Renal cortical epithelial cell (primary cell): ENCODE results near the gene RNU5B-1. TPM values are rescaled to one million over a fixed set of nuclear protein-coding genes. Genes with fewer than 3 reads are reported as not detected.

ENCODE experiments used
- DNase-seq: peaks from one replicate; pipeline ENCODE4 v3.0.0-alpha.2; 2011; ENCODE audit warnings: low read depth
- total RNA-seq: library from RNA; depleted of rRNA; stranded (reverse); fragments of >200 nt; gene quantifications from 2 replicates; pipeline ENCODE4 v1.2.3, GENCODE V29; 2014

RNU5B-1 gene
- total RNA-seq, 1 donor from 2014 or later: not detected

- DNase-seq: no peak
Measured at GRCh38 chr15:65289261-65289854, 15.1 kb upstream of the RNU5B-1 start.

- no peak for DNase-seq
Measured at GRCh38 chr15:65290228-65290627, 14.2 kb upstream of the RNU5B-1 start.

- DNase-seq: no peak
Measured at GRCh38 chr15:65292938-65293518, 11.4 kb upstream of the RNU5B-1 start.

- DNase-seq: no peak
Measured at GRCh38 chr15:65298731-65299130, 5.7 kb upstream of the RNU5B-1 start.

GRCh38 chr15:65300924-65301441 lies 3.5 kb upstream of the RNU5B-1 start:
- DNase-seq: no peak

- no peak for DNase-seq
Measured at GRCh38 chr15:65302061-65302460, 2.4 kb upstream of the RNU5B-1 start.

GRCh38 chr15:65303687-65304380 lies 643 bp upstream of the RNU5B-1 start:
- peak; percentile 56 for DNase-seq

GRCh38 chr15:65305150-65305758 lies 777 bp downstream of the RNU5B-1 start:
- DNase-seq: no peak

GRCh38 chr15:65305776-65306175 lies 1.3 kb downstream of the RNU5B-1 start:
- DNase-seq: no peak

GRCh38 chr15:65306551-65306950 lies 2.1 kb downstream of the RNU5B-1 start:
- DNase-seq: no peak

GRCh38 chr15:65307978-65308377 lies 3.5 kb downstream of the RNU5B-1 start:
- no peak for DNase-seq

- DNase-seq: no peak
Measured at GRCh38 chr15:65309882-65310418, 5.5 kb downstream of the RNU5B-1 start.

GRCh38 chr15:65310431-65311137 lies 6.1 kb downstream of the RNU5B-1 start:
- no peak for DNase-seq

GRCh38 chr15:65311760-65312159 lies 7.3 kb downstream of the RNU5B-1 start:
- DNase-seq: no peak

- peak; percentile 66 for DNase-seq
Measured at GRCh38 chr15:65312400-65312916, 8.0 kb downstream of the RNU5B-1 start.

GRCh38 chr15:65318870-65319356 lies 14.4 kb downstream of the RNU5B-1 start:
- peak; percentile 56 for DNase-seq

- no peak for DNase-seq
Measured at GRCh38 chr15:65323071-65323511, 18.6 kb downstream of the RNU5B-1 start.

GRCh38 chr15:65326117-65326526 lies 21.6 kb downstream of the RNU5B-1 start:
- DNase-seq: peak; percentile 34

GRCh38 chr15:65326818-65327217 lies 22.3 kb downstream of the RNU5B-1 start:
- no peak for DNase-seq

GRCh38 chr15:65327651-65328393 lies 23.3 kb downstream of the RNU5B-1 start:
- DNase-seq: no peak
